Measurements from ENCODE around the gene ELOVL5. TPM values are rescaled to one million over a fixed set of nuclear protein-coding genes. Genes with fewer than 3 reads are reported as not detected.

ELOVL5 gene
- total RNA-seq, 1 experiment from 2014 or later, result 82.7 TPM

DNA sequence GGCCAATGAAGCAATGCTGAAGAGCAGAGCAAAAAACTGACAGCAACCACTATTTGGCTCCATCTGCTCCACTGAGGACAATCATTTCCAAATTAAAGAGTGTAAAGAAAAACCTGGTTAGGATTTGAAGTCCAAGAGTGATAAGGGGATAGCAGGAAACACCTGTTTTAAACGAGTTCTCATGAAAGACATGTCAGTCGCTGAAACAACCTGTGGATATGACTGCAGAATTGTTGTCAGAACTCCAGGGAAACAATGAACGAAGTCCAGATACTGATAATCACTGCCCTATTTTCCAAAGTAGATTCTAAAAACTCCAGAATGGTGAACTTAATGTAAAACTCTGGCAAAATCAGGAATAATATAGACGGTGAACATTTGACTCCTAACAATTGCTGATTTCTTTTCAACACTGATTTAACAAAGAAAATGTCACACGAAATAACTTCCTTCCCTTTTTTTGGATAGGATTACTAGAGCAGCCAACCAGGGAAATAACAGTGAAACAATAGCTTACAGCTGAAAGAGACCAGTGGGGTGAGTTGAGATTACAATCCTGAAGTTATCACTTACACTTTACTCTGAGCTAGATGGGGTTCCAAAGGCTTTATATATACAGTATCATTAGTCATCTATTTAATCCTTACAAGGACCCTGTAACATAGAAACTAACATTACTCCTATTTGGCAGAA lies 83.7 kb downstream of the ELOVL5 start:
- Histone ChIP-seq H3K4me2 (ENCODE audit: low read depth, low read length, poor library complexity, severe bottlenecking) (no peak overlapping the region), H3K36me3 (ENCODE audit: insufficient read depth, low read length) (peaks cover 38% of the 10 kb centered on the region), H3K27ac (ENCODE audit: low read length) (no peak overlapping the region)

DNA sequence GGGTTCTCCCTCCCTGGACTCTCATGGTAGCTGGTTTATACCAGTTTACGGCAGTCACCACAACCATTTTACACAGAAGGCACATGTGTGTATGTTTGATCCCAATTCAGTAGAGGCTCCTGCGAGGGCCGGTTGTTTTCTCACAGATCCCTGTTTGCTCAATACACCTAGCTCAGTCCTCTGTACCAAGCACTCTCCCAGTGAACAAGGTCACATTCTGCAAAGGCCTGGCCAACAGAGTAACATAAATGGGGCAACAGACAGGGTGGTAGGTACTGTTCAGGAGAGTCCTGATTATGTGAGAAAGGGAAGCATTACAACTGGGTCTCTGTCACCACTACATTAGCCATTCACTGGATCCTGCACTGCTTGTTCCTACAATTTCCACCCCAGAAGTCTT lies 84.4 kb downstream of the ELOVL5 start:
- Histone ChIP-seq H3K9me3 (ENCODE audit: low read length) (no peaks in the 10 kb centered on the region), H3K27ac (ENCODE audit: low read length) (no peak overlapping the region), H2AFZ (ENCODE audit: low read length) (no peak overlapping the region), H3K36me3 (ENCODE audit: insufficient read depth, low read length) (peaks cover 45% of the 10 kb centered on the region), H3K9me2 (replicated peaks; ENCODE audit: insufficient read depth, low read length) (no peaks in the 10 kb centered on the region), H3K79me2 (ENCODE audit: low read length) (no peaks in the 10 kb centered on the region), H3K9ac (ENCODE audit: low read length) (no peak overlapping the region), H3K4me1 (ENCODE audit: low read length) (peaks cover 15% of the 10 kb centered on the region), H4K20me1 (ENCODE audit: insufficient read depth, low read depth, low read length) (no peaks in the 10 kb centered on the region), H3K4me3 (ENCODE audit: low read length) (no peak overlapping the region), H3K27me3 (ENCODE audit: low read length) (no peaks in the 10 kb centered on the region), H3K4me2 (ENCODE audit: low read depth, low read length, poor library complexity, severe bottlenecking) (no peak overlapping the region)
- DNase-seq, result no peak

More for the DNA sequence above, 83.7 kb downstream of the ELOVL5 start:
- H3K4me1 ChIP-seq (ENCODE audit: low read length), result peaks cover 13% of the 10 kb centered on the region
- H3K9me2 ChIP-seq (replicated peaks; ENCODE audit: insufficient read depth, low read length), result no peaks in the 10 kb centered on the region
- no peak overlapping the region for H2AFZ ChIP-seq (ENCODE audit: low read length)
- H3K9me3 ChIP-seq (ENCODE audit: low read length), result no peaks in the 10 kb centered on the region
- no peaks in the 10 kb centered on the region for H3K79me2 ChIP-seq (ENCODE audit: low read length)
- no peaks in the 10 kb centered on the region for H4K20me1 ChIP-seq (ENCODE audit: insufficient read depth, low read depth, low read length)
- DNase-seq, result no peak
- H3K9ac ChIP-seq (ENCODE audit: low read length), result no peak overlapping the region
- no peaks in the 10 kb centered on the region for H3K27me3 ChIP-seq (ENCODE audit: low read length)
- H3K4me3 ChIP-seq (ENCODE audit: low read length), result no peak overlapping the region

DNA sequence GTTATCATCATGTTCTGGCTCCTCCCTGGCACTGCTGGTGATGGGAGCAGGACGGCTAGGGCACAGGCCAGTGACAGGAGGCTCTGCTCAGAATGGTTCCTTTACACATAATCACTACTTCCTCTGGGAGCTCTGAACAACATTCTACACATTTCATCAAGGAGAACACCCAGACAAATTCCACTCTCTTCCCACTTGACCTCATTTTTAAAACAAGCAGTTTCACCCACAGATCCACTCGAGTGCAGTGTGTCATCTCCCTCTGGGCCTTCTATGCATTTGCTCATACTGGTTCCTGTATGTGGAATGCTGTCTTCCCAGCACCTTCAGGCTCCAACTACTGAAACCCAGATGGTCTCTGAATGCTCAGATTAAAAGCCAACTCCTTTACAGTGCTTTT lies 84.8 kb downstream of the ELOVL5 start:
- H4K20me1 ChIP-seq (ENCODE audit: insufficient read depth, low read depth, low read length), result no peaks in the 10 kb centered on the region
- no peaks in the 10 kb centered on the region for H3K9me3 ChIP-seq (ENCODE audit: low read length)
- H3K27me3 ChIP-seq (ENCODE audit: low read length), result no peaks in the 10 kb centered on the region
- H3K9me2 ChIP-seq (replicated peaks; ENCODE audit: insufficient read depth, low read length), result no peaks in the 10 kb centered on the region
- H3K4me2 ChIP-seq (ENCODE audit: low read depth, low read length, poor library complexity, severe bottlenecking), result no peak overlapping the region
- peaks cover 45% of the 10 kb centered on the region for H3K36me3 ChIP-seq (ENCODE audit: insufficient read depth, low read length)
- no peak overlapping the region for H2AFZ ChIP-seq (ENCODE audit: low read length)
- H3K4me3 ChIP-seq (ENCODE audit: low read length), result no peak overlapping the region
- H3K4me1 ChIP-seq (ENCODE audit: low read length), result peaks cover 20% of the 10 kb centered on the region
- no peak overlapping the region for H3K9ac ChIP-seq (ENCODE audit: low read length)
- no peak for DNase-seq
- H3K27ac ChIP-seq (ENCODE audit: low read length), result no peak overlapping the region
- H3K79me2 ChIP-seq (ENCODE audit: low read length), result no peaks in the 10 kb centered on the region

DNA sequence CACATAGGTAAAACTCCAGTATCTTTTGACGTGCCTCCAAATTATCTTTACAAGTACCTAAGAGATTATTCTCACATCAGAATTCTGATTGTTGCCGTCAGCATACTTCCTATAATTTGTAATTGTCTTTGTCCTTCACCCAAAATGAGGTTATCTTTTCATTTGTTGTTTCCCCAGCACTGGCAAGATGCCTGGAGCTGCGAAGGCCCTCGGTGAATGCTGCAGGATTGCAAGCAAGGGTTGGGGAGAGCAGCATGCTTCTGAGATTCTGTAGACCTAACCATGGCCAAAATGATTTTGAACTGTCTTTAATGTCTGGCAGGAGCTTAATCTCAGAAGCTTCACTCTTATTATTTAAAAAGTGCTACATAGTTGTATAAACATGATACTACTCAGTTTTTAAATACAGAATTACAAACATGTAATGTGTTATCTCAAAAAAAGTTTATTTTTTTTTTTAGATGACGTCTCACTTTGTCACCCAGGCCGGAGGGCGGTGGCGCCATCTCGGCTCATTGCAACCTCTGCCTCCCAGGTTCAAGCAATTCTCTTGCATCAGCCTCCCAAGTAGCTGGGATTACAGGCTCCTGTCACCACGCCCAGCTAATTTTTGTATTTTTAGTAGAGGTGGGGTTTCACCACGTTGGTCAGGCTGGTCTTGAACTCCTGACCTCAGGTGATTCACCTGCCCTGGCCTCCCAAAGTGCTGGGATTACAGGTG lies 88.7 kb downstream of the ELOVL5 start:
- no peak overlapping the region for H3K9ac ChIP-seq (ENCODE audit: low read length)
- H2AFZ ChIP-seq (ENCODE audit: low read length), result no peak overlapping the region
- no peaks in the 10 kb centered on the region for H3K27me3 ChIP-seq (ENCODE audit: low read length)
- H4K20me1 ChIP-seq (ENCODE audit: insufficient read depth, low read depth, low read length), result no peaks in the 10 kb centered on the region
- H3K4me3 ChIP-seq (ENCODE audit: low read length), result no peak overlapping the region
- H3K4me2 ChIP-seq (ENCODE audit: low read depth, low read length, poor library complexity, severe bottlenecking), result no peak overlapping the region
- no peaks in the 10 kb centered on the region for H3K79me2 ChIP-seq (ENCODE audit: low read length)
- no peak for DNase-seq
- H3K4me1 ChIP-seq (ENCODE audit: low read length), result peaks cover 35% of the 10 kb centered on the region
- H3K27ac ChIP-seq (ENCODE audit: low read length), result no peak overlapping the region
- H3K9me3 ChIP-seq (ENCODE audit: low read length), result no peaks in the 10 kb centered on the region
- H3K9me2 ChIP-seq (replicated peaks; ENCODE audit: insufficient read depth, low read length), result no peaks in the 10 kb centered on the region
- peaks cover 31% of the 10 kb centered on the region for H3K36me3 ChIP-seq (ENCODE audit: insufficient read depth, low read length)

DNA sequence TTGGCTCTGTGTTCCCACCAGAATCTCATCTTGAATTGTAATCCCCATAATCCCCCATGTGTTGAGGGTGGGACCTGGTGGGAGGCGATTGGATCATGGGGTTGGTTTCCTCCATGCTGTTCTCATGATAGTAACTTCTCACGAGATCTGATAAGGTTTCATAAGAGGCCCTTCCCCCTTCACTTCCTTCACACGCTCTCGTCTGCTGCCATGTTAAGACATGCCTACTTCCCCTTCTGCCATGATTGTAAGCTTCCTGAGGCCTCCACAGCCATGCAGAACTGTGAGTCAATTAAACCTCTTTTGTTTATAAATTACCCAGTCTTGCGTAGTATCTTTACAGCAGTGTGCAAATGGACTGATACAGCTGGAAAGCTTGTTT lies 90.0 kb downstream of the ELOVL5 start:
- Histone ChIP-seq H3K27me3 (ENCODE audit: low read length) (no peaks in the 10 kb centered on the region), H3K4me1 (ENCODE audit: low read length) (peaks cover 35% of the 10 kb centered on the region), H3K36me3 (ENCODE audit: insufficient read depth, low read length) (peaks cover 25% of the 10 kb centered on the region), H3K9me2 (replicated peaks; ENCODE audit: insufficient read depth, low read length) (no peaks in the 10 kb centered on the region), H3K4me2 (ENCODE audit: low read depth, low read length, poor library complexity, severe bottlenecking) (peak overlapping the region; percentile 19), H3K9me3 (ENCODE audit: low read length) (no peaks in the 10 kb centered on the region), H2AFZ (ENCODE audit: low read length) (no peak overlapping the region), H3K4me3 (ENCODE audit: low read length) (no peak overlapping the region), H3K9ac (ENCODE audit: low read length) (no peak overlapping the region), H4K20me1 (ENCODE audit: insufficient read depth, low read depth, low read length) (no peaks in the 10 kb centered on the region), H3K79me2 (ENCODE audit: low read length) (no peaks in the 10 kb centered on the region), H3K27ac (ENCODE audit: low read length) (peak overlapping the region; percentile 54; the same call in 1 of the 2 replicates)
- no peak for DNase-seq

DNA sequence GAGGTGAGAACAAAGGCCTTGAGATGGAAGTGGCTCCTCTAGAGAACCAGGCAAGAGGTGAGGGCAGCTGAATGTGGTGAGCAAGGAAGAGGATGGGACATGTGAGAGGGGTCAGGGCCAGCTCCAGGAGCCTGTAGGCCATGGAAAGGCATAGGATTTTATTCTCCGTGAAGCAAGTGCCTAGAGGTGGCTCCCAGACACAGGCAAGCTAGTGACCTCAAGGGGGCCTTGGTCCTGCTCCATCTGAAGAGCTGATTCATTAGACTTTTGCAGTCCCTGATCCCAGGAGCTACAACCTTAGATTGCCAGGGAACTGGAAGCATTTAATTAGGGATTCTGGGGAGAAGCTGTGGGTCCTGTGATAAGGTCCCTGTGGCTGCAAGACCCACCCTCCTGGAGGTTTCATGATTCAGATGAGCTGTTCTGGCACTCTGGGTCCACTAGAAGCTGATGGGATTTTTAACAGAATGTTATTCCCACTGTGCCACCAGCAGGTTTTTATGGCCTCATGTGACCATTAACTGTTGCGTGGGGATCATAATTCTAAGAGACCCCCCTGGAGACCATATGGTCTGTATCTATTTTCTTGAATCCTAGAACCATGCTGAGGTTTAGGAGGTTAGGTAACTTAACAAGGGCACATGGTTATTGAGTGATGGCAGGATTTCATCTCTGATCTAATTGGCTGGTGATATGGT lies 90.5 kb downstream of the ELOVL5 start:
- no peaks in the 10 kb centered on the region for H3K79me2 ChIP-seq (ENCODE audit: low read length)
- H2AFZ ChIP-seq (ENCODE audit: low read length), result no peak overlapping the region
- H3K4me2 ChIP-seq (ENCODE audit: low read depth, low read length, poor library complexity, severe bottlenecking), result peak overlapping the region; percentile 19
- H3K4me1 ChIP-seq (ENCODE audit: low read length), result peaks cover 35% of the 10 kb centered on the region
- H3K9me2 ChIP-seq (replicated peaks; ENCODE audit: insufficient read depth, low read length), result no peaks in the 10 kb centered on the region
- H3K36me3 ChIP-seq (ENCODE audit: insufficient read depth, low read length), result peaks cover 25% of the 10 kb centered on the region
- H3K9me3 ChIP-seq (ENCODE audit: low read length), result no peaks in the 10 kb centered on the region
- peak overlapping the region; percentile 5; the same call in 1 of the 2 replicates for H3K9ac ChIP-seq (ENCODE audit: low read length)
- no peaks in the 10 kb centered on the region for H3K27me3 ChIP-seq (ENCODE audit: low read length)
- H3K27ac ChIP-seq (ENCODE audit: low read length), result peak overlapping the region; percentile 54
- H4K20me1 ChIP-seq (ENCODE audit: insufficient read depth, low read depth, low read length), result no peaks in the 10 kb centered on the region
- H3K4me3 ChIP-seq (ENCODE audit: low read length), result no peak overlapping the region
- DNase-seq, result no peak

DNA sequence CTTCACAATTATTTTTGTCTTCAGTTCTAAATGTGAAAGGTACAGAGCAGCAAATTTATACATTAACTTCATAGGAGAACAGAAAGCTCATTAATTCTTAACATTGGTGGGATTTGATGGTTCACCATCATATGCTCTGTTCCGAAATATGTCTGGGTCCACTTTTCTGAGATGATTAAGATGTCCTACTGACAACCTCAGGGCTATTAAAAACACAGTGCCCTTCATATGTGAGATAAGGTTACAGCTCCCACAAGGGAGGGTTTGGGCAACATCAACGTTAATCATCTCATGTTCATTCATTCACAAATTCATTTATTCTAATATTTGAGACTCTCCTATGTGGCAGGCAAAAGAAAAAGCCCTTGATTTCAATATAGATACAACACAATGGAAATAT lies 91.2 kb downstream of the ELOVL5 start:
- Histone ChIP-seq H3K4me3 (ENCODE audit: low read length) (no peak overlapping the region), H3K27ac (ENCODE audit: low read length) (peak overlapping the region; percentile 54), H3K27me3 (ENCODE audit: low read length) (no peaks in the 10 kb centered on the region), H3K36me3 (ENCODE audit: insufficient read depth, low read length) (peaks cover 25% of the 10 kb centered on the region), H4K20me1 (ENCODE audit: insufficient read depth, low read depth, low read length) (no peaks in the 10 kb centered on the region), H2AFZ (ENCODE audit: low read length) (no peak overlapping the region), H3K9me3 (ENCODE audit: low read length) (no peaks in the 10 kb centered on the region), H3K79me2 (ENCODE audit: low read length) (no peaks in the 10 kb centered on the region), H3K4me2 (ENCODE audit: low read depth, low read length, poor library complexity, severe bottlenecking) (peak overlapping the region; percentile 19), H3K9me2 (replicated peaks; ENCODE audit: insufficient read depth, low read length) (no peaks in the 10 kb centered on the region), H3K9ac (ENCODE audit: low read length) (no peak overlapping the region), H3K4me1 (ENCODE audit: low read length) (peaks cover 35% of the 10 kb centered on the region)
- DNase-seq, result no peak

DNA sequence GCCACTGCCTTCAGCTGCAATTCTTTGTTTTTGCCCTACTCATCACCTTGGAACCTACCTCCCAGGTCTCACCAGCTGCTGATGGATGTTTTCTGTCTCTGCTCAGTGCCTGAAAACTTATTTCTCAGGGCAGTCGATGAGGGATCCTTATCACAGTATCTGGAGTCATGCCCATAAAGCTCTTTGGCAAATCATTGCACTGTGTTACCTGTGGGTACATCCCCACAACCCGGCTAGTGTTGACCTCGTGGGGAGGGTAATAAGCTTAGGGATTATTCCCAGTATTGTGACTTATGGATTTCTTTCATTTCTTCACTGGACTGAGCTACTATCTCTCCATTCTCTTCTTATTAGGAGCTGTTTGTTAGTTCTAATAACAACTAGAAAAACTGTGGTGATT lies 91.7 kb downstream of the ELOVL5 start:
- no peak overlapping the region for H3K4me3 ChIP-seq (ENCODE audit: low read length)
- no peak overlapping the region for H2AFZ ChIP-seq (ENCODE audit: low read length)
- H3K79me2 ChIP-seq (ENCODE audit: low read length), result no peaks in the 10 kb centered on the region
- no peaks in the 10 kb centered on the region for H3K27me3 ChIP-seq (ENCODE audit: low read length)
- no peaks in the 10 kb centered on the region for H4K20me1 ChIP-seq (ENCODE audit: insufficient read depth, low read depth, low read length)
- H3K9me3 ChIP-seq (ENCODE audit: low read length), result no peaks in the 10 kb centered on the region
- no peaks in the 10 kb centered on the region for H3K9me2 ChIP-seq (replicated peaks; ENCODE audit: insufficient read depth, low read length)
- H3K4me2 ChIP-seq (ENCODE audit: low read depth, low read length, poor library complexity, severe bottlenecking), result no peak overlapping the region
- H3K9ac ChIP-seq (ENCODE audit: low read length), result no peak overlapping the region
- peaks cover 35% of the 10 kb centered on the region for H3K4me1 ChIP-seq (ENCODE audit: low read length)
- H3K36me3 ChIP-seq (ENCODE audit: insufficient read depth, low read length), result peaks cover 25% of the 10 kb centered on the region
- no peak for DNase-seq
- peak overlapping the region; percentile 54 for H3K27ac ChIP-seq (ENCODE audit: low read length)
